ENCODE results near the gene SOX6. TPM values are rescaled to one million over a fixed set of nuclear protein-coding genes. Genes with fewer than 3 reads are reported as not detected.

SOX6 gene
- polyA plus RNA-seq, 1 donor = 44.1 TPM

DNA sequence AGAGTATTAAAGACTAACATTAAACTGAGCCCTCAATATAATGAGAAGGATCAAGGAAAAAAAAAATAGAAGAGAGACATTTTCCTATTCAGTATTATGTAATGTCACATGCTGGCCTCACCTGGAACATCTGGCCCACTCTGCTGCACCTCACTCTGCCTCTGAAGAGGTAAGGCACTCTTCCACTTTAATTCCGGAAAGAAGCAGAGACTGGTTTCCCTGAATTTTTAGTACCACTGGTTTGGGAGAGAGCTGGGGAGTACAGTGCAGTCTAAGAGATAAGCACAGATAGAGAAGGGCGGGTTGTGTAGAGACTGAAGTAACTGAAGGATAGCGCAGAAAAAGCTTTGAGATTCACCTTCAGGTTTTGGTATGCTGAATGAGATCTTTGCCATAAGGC, 178.7 kb downstream of the SOX6 start:
- H3K9me3 ChIP-seq (ENCODE audit: control insufficient read depth, low read depth, low read length) = no peaks in the 10 kb centered on the region
- no CpG with 5 or more reads among the region's 3 CpGs for WGBS (ENCODE audit: insufficient coverage, low lambda C conversion rate)
- H3K4me1 ChIP-seq (ENCODE audit: control insufficient read depth, insufficient read depth, low read length) = no peaks in the 10 kb centered on the region
- no peaks in the 10 kb centered on the region for H3K27me3 ChIP-seq (ENCODE audit: control insufficient read depth, insufficient read depth, low read length)
- H3K36me3 ChIP-seq (ENCODE audit: control insufficient read depth, insufficient read depth, low read length) = peaks cover 3% of the 10 kb centered on the region
- H3K27ac ChIP-seq (ENCODE audit: low read length) = no peak overlapping the region
- no peak for DNase-seq
- H3K4me3 ChIP-seq (ENCODE audit: low read length) = no peak overlapping the region

- Histone ChIP-seq H3K36me3 (ENCODE audit: control insufficient read depth, insufficient read depth, low read length) (peaks cover 3% of the 10 kb centered on the region), H3K4me1 (ENCODE audit: control insufficient read depth, insufficient read depth, low read length) (no peaks in the 10 kb centered on the region), H3K9me3 (ENCODE audit: control insufficient read depth, low read depth, low read length) (no peaks in the 10 kb centered on the region), H3K27ac (ENCODE audit: low read length) (no peak overlapping the region), H3K27me3 (ENCODE audit: control insufficient read depth, insufficient read depth, low read length) (no peaks in the 10 kb centered on the region), H3K4me3 (ENCODE audit: low read length) (no peak overlapping the region)
- no peak for DNase-seq
Observed at GRCh38 chr11:16173798-16174197, 182.5 kb downstream of the SOX6 start.

DNA sequence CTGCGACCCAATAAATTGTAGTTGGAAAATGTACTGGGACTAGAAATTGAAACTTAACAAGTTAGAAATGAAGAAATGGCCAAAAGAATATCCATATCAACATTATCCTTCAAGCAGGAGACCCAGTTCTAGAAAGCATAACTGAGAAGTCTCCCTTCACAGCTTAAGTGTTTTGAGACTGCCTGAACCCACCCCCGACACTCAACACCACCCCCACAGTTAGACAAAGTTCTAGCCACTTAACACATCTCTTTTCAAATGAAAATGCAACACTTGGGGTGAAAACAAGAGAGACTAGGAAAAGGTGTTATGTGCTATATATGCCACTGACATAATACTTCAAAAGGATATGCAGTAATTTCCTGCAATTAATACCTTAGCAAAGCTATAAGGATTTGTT, 184.5 kb downstream of the SOX6 start:
- Histone ChIP-seq H3K4me1 (ENCODE audit: control insufficient read depth, insufficient read depth, low read length) (no peaks in the 10 kb centered on the region), H3K27me3 (ENCODE audit: control insufficient read depth, insufficient read depth, low read length) (no peaks in the 10 kb centered on the region), H3K4me3 (ENCODE audit: low read length) (no peak overlapping the region), H3K9me3 (ENCODE audit: control insufficient read depth, low read depth, low read length) (no peaks in the 10 kb centered on the region), H3K27ac (ENCODE audit: low read length) (no peak overlapping the region), H3K36me3 (ENCODE audit: control insufficient read depth, insufficient read depth, low read length) (no peaks in the 10 kb centered on the region)
- WGBS (ENCODE audit: insufficient coverage, low lambda C conversion rate) = no CpG with 5 or more reads among the region's 2 CpGs
- no peak for DNase-seq

DNA sequence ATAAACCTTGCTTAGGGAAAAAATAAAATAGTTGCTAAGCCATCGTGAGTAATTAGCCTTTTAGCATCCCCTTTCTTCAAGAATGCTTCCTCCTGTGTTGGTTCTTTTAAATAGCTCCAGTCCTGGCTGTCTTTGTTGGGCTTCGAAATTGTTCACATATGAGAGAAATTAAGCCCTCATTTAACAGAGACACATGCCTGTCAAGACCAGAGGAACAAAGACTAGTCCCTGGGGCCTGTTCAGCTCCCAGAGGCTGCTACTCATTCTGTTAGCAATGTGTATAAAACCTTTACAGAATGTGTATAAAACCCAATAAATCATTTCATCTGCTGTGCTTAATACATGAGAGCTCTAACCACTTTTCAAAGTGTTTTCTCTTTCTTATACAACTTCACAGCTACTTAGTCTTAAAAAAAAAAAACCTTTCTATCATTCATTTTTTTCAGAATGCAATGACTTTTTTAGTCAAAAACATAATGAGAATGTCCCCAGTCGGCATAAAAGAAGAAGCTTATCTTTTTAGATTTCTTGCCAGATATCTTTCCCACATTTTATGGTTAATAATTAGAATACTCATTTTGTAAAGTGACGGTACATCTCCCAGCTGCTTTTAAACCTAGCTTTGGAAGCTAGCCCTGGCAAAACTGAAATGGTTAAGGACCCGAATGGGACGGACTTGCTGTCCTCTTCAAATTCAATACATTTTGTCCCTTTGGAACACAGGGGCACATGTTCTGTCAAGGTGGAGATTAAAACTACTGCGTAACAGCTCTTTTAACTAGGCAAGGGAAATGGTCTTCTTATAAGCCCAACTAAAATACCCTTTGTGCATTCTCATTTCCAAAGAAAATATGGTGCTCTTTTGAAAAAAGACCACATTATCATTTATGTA, 186.1 kb downstream of the SOX6 start:
- Histone ChIP-seq H3K4me3 (ENCODE audit: low read length) (no peak overlapping the region), H3K27ac (ENCODE audit: low read length) (no peak overlapping the region), H3K9me3 (ENCODE audit: control insufficient read depth, low read depth, low read length) (no peaks in the 10 kb centered on the region), H3K27me3 (ENCODE audit: control insufficient read depth, insufficient read depth, low read length) (no peaks in the 10 kb centered on the region), H3K36me3 (ENCODE audit: control insufficient read depth, insufficient read depth, low read length) (no peaks in the 10 kb centered on the region), H3K4me1 (ENCODE audit: control insufficient read depth, insufficient read depth, low read length) (no peaks in the 10 kb centered on the region)
- WGBS (ENCODE audit: insufficient coverage, low lambda C conversion rate) = 60% methylated on average over 2 of the region's 7 CpGs
- no peak for DNase-seq

GRCh38 chr11:16169541-16169940, 186.8 kb downstream of the SOX6 start:
- H3K36me3 ChIP-seq (ENCODE audit: control insufficient read depth, insufficient read depth, low read length) = no peaks in the 10 kb centered on the region
- DNase-seq = no peak

GRCh38 chr11:16167706-16168487, 188.4 kb downstream of the SOX6 start:
- DNase-seq = no peak
- Histone ChIP-seq H3K36me3 (ENCODE audit: control insufficient read depth, insufficient read depth, low read length) (peaks cover 2% of the 10 kb centered on the region), H3K4me1 (ENCODE audit: control insufficient read depth, insufficient read depth, low read length) (no peaks in the 10 kb centered on the region), H3K4me3 (ENCODE audit: low read length) (no peak overlapping the region), H3K27me3 (ENCODE audit: control insufficient read depth, insufficient read depth, low read length) (no peaks in the 10 kb centered on the region), H3K9me3 (ENCODE audit: control insufficient read depth, low read depth, low read length) (no peaks in the 10 kb centered on the region), H3K27ac (ENCODE audit: low read length) (no peak overlapping the region)
- 94% methylated on average over 3 of the region's 3 CpGs for WGBS (ENCODE audit: insufficient coverage, low lambda C conversion rate)

More at GRCh38 chr11:16169541-16169940, 186.8 kb downstream of the SOX6 start:
- H3K4me1 ChIP-seq (ENCODE audit: control insufficient read depth, insufficient read depth, low read length) = no peaks in the 10 kb centered on the region
- H3K27ac ChIP-seq (ENCODE audit: low read length) = no peak overlapping the region
- no peak overlapping the region for H3K4me3 ChIP-seq (ENCODE audit: low read length)
- H3K9me3 ChIP-seq (ENCODE audit: control insufficient read depth, low read depth, low read length) = no peaks in the 10 kb centered on the region
- H3K27me3 ChIP-seq (ENCODE audit: control insufficient read depth, insufficient read depth, low read length) = no peaks in the 10 kb centered on the region

- WGBS (ENCODE audit: insufficient coverage, low lambda C conversion rate) = 100% methylated on average over 1 of the region's 1 CpG
Observed at GRCh38 chr11:16166571-16166970, 189.8 kb downstream of the SOX6 start.

DNA sequence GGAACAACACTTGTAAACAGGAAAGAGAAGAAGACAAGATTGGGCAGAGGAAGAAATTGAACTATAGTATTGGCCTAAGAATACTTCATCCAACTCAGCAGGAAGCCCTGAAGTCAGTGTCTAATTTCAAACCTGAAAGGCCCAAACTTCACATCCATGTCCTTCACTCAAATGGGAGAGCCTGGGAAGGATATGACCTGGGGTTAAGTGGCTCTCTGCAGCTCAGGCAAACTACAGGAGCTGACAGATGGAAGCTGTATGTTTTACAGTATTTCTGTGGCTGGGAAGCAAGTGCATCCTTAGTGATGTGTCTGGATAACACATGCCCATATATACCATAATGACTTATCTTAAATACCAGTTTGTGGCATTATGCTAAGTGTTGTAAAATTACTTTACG, 196.2 kb downstream of the SOX6 start:
- H3K4me3 ChIP-seq (ENCODE audit: low read length) = no peak overlapping the region
- 100% methylated on average over 1 of the region's 1 CpG for WGBS (ENCODE audit: insufficient coverage, low lambda C conversion rate)
- H3K4me1 ChIP-seq (ENCODE audit: control insufficient read depth, insufficient read depth, low read length) = peaks cover 7% of the 10 kb centered on the region
- peaks cover 2% of the 10 kb centered on the region for H3K36me3 ChIP-seq (ENCODE audit: control insufficient read depth, insufficient read depth, low read length)
- no peak for DNase-seq
- no peaks in the 10 kb centered on the region for H3K9me3 ChIP-seq (ENCODE audit: control insufficient read depth, low read depth, low read length)
- H3K27me3 ChIP-seq (ENCODE audit: control insufficient read depth, insufficient read depth, low read length) = no peaks in the 10 kb centered on the region
- H3K27ac ChIP-seq (ENCODE audit: low read length) = no peak overlapping the region

More at GRCh38 chr11:16166571-16166970, 189.8 kb downstream of the SOX6 start:
- H3K9me3 ChIP-seq (ENCODE audit: control insufficient read depth, low read depth, low read length) = no peaks in the 10 kb centered on the region
- no peaks in the 10 kb centered on the region for H3K27me3 ChIP-seq (ENCODE audit: control insufficient read depth, insufficient read depth, low read length)
- H3K36me3 ChIP-seq (ENCODE audit: control insufficient read depth, insufficient read depth, low read length) = peaks cover 2% of the 10 kb centered on the region
- no peak for DNase-seq
- no peak overlapping the region for H3K27ac ChIP-seq (ENCODE audit: low read length)
- H3K4me1 ChIP-seq (ENCODE audit: control insufficient read depth, insufficient read depth, low read length) = no peaks in the 10 kb centered on the region
- H3K4me3 ChIP-seq (ENCODE audit: low read length) = no peak overlapping the region

- peak in 1 of 2 donors; percentile 56 for DNase-seq
Observed at GRCh38 chr11:16158426-16158994, 197.8 kb downstream of the SOX6 start.

DNA sequence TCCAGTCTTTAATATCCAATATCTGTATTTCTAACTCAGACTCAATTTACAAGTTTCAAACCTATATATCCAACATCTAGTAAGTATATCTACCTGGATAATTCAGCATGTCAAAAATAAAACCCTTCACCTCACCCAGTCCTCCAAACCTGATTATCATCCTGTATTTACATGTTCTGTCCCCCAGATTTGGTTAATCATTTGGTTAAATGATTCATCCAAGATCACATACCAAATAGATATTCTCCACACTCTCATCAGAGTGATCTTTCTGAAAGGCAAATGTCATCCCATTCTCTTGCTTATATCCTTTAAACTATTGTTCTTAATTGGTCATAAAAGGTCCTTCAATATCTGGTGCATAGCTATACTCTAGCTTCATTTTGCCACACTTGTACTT, 199.0 kb downstream of the SOX6 start:
- H3K4me1 ChIP-seq (ENCODE audit: control insufficient read depth, insufficient read depth, low read length) = peaks cover 10% of the 10 kb centered on the region
- no peak for DNase-seq
- H3K9me3 ChIP-seq (ENCODE audit: control insufficient read depth, low read depth, low read length) = no peaks in the 10 kb centered on the region
- no peaks in the 10 kb centered on the region for H3K27me3 ChIP-seq (ENCODE audit: control insufficient read depth, insufficient read depth, low read length)
- H3K27ac ChIP-seq (ENCODE audit: low read length) = no peak overlapping the region
- H3K36me3 ChIP-seq (ENCODE audit: control insufficient read depth, insufficient read depth, low read length) = no peaks in the 10 kb centered on the region
- H3K4me3 ChIP-seq (ENCODE audit: low read length) = no peak overlapping the region

More at GRCh38 chr11:16158426-16158994, 197.8 kb downstream of the SOX6 start:
- no peaks in the 10 kb centered on the region for H3K27me3 ChIP-seq (ENCODE audit: control insufficient read depth, insufficient read depth, low read length)
- no peaks in the 10 kb centered on the region for H3K9me3 ChIP-seq (ENCODE audit: control insufficient read depth, low read depth, low read length)
- no peak overlapping the region for H3K27ac ChIP-seq (ENCODE audit: low read length)
- no peaks in the 10 kb centered on the region for H3K36me3 ChIP-seq (ENCODE audit: control insufficient read depth, insufficient read depth, low read length)
- H3K4me1 ChIP-seq (ENCODE audit: control insufficient read depth, insufficient read depth, low read length) = peaks cover 10% of the 10 kb centered on the region
- no peak overlapping the region for H3K4me3 ChIP-seq (ENCODE audit: low read length)
